NAMALWA (cell line): ENCODE measurements around the gene IGFL3.
"Not testable (repeated sequence)": the region's sequence is repeated elsewhere in the genome, so short reads cannot be mapped to it uniquely, and the experiment has no call there.

Source experiments
- DNase-seq: peaks from one replicate; pipeline ENCODE4 v3.0.0-alpha.2; 2015; ENCODE audit warnings: low spot score

Gene IGFL3

DNA sequence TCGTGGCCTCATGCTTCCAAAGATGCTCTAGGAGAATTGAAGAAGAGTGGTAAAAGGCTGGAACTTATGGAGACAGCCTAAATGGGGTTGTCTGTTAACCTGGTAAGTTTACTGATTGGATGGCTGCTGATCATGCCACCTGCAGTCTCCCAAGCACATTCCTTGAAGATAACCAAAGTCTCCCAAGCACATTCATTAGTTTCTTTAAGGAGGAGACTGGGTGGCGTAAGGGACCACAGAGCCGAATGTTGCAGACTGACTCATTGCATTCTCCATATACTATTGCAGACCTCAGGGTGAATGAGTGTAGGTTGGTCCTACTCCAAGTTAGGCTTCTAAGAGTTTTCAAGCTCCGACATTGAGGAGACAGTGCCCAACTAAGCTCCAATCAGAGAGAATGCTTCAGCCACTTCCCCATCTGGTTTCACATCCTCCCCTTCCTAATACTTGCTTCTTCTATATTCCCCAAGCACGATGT, at the start of gene IGFL3:
TSS of gene IGFL3 (minus strand) at position 51 of the 478 bp plus-strand sequence. CDS start at position 12, 39 bp downstream.
- no peak for DNase-seq

DNA sequence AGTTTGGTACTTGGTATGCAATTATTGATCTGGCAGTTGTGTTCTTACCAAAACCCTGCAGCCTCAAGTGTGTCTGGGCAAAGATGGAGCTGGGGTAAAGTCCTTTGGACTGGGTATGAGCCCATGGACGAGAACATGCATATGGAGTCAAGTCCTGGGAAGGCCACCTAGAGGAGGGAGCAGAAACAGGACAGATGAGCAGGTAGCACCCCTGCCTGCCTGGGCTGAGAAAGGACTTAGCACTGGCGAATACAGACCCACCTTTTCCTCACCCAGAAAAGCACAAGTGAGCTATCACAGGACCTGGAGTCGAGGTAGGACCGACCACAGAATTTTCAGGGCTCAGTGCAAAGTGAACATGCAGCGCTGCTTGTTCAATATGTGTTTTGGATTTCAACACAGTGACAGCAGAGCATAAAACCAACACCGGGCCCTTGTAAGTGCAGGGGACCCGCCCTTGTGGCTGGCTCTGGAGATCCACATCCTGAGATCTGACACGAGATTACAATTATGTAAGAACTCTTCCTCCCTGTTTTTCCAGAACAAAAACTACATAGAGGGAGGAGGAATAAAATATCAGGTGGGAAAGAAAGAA, 49.5 kb upstream of the IGFL3 start:
- DNase-seq, result no peak

DNA sequence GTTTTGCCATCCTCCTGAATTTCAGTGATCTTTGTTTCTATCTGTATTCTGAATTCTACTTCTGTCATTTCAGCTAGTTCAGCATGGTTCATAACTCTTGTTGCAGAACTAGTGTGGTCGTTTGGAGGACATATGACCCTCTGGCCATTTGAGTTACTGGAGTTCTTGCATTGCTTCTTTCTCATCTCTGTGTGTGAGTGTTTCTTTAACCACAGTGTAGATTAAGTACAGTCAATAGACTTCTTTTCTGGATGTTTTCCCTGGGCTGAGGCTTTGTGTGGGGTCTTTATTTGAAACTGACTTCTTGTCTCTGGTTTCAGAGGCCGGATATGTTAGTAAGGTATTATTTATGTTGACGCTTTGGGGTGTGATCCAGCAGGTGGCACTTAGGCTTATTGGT, 38.2 kb upstream of the IGFL3 start:
- no peak for DNase-seq

DNA sequence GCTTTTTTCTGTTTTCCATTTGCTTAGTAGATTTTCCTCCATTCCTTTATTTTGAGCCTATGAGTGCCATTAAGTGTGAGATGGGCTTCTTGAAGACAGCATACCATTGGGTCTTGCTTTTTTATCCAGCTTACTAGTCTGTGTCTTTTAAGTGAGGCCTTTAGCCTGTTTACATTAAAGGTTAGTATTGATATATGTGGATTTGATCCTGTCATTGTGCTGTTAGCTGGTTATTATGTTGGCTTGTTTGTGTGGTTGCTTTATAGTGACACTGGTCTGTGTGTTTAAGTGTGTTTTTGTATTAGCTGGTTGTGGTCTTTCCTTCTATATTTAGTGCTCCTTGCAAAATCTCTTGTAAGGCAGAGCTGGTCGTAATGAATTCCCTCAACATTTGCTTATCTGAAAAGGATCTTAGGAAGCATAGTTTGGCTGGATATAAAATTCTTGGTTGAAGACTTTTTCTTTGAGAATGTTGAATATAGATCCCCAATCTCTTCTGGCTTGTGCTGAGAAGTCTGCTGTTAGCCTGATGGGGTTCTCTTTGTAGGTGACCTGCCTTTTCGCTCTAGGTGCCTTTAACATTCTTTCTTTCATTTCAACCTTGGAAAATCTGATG, 37.3 kb upstream of the IGFL3 start:
- not testable (repeated sequence) for DNase-seq

DNA sequence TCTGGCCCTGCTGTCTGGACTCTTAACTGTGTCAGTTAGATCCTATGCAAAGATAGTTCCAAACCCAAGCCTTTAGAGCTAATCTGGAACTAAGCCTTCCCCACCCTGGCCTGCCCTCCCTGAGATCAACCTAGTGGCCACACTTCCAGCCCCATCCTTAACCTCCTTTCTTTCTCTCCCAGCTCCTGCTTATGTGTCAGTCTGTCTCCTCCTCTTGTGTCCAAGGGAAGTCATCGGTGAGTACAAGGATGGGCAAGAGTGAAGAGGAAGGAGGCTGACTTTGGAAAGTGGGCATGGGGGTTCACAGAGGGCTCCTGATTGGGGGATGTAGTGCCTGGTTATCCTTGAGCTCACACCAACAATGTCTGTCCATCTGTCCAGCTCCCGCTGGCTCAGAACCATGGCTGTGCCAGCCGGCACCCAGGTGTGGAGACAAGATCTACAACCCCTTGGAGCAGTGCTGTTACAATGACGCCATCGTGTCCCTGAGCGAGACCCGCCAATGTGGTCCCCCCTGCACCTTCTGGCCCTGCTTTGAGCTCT, 35.8 kb upstream of the IGFL3 start:
- DNase-seq, result no peak

DNA sequence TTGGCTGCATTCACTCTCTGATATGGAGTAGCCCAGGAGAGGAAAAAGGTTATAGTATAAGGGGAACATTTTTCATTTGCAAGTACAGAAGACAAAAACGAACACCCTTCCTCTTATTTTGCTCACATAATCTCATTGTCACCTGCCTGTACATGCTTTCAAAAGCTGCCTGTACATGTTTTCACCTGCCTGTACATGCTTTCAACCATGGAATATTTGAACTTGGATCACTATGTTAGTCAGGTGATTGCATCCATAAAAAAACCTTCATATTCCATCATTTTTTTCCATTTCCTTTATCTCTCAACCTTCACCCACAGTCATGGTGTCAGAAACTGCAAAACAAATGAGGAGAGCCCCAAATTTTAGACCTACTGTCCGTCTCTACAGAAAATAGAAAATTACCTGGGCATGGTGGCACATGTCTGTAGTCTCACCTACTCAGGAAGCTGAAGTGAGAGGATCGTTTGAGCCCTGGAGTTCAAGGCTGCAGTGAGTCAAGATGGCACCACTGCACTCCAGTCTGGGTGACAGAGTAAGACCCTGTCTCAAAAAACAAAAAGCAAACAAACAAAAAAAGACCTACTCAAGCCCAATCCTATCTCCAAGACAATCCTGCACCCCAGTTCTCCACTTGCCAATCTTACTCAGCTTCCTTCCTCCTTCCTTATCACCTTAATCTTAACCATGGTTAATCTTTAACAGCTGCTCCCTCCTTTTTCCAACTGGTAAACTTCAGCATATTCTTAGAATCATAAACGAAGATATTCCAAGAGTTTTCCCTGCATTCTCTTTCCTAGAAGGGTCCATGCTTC, 35.1 kb upstream of the IGFL3 start:
- no peak for DNase-seq

DNA sequence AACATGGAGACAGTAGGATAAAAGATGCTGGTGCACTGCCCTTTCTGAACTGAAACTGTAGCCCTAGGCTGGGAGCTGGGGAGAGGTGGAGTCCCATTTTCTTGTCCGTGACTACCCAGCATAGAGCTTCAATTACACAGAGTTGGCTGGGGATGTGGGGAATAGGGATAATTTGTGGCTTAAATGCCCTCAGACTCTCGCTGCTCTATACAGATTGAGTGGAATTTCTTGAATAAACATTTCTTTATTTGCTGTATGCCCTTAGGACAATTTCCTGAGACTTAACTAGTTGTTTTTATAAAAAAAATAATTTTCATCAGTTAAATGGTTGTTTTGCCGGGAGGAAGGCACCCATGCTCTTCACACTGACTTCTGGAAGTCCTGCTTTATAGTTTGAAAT, 30.7 kb upstream of the IGFL3 start:
- no peak for DNase-seq

DNA sequence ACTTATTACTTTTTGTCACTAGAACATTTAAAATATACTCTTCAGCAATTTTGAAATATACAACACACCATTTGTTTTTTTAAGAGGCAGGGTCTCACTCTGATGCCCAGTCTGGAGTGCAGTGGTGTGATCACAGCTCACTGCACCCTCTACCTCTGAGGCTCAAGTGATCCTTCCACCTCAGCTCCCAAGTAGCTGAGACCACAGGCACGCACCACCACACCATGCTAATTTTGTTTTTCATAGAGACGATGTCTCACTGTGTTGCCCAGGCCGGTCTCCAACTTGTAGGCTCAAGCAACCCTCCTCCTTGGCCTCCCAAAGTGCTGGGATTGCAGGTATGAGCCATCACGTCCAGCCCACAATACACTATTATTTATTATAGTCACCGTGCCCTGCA, 26.1 kb upstream of the IGFL3 start:
- no peak for DNase-seq

DNA sequence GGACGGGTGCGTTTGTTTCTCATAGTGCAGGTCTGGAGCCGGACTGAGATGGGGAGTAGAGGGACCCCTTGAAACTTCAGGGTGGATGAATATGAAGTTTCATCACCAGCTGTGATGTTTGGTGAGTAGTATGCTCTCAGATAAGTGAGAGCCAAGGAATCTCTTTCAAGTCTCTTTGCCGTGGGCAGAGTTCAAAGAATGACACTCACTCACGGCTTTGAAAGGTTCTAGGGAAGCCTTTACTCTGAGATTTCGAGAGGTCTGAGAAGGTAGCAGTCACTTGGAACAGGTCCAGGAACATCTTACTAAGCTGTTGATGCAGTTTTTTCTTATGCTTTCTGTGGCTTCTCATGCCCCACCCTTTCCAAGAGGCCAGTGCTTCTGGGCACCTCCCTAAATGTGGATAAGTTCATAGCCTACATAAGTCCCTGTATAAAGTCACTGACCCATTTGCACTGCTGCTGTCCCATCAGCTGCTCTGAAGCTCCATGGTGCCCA, 23.4 kb upstream of the IGFL3 start, which contains the start of gene IGFL2:
TSS of gene IGFL2 (plus strand) at position 448 of the 498 bp plus-strand sequence. CDS start at position 489, 41 bp downstream.
- no peak for DNase-seq

DNA sequence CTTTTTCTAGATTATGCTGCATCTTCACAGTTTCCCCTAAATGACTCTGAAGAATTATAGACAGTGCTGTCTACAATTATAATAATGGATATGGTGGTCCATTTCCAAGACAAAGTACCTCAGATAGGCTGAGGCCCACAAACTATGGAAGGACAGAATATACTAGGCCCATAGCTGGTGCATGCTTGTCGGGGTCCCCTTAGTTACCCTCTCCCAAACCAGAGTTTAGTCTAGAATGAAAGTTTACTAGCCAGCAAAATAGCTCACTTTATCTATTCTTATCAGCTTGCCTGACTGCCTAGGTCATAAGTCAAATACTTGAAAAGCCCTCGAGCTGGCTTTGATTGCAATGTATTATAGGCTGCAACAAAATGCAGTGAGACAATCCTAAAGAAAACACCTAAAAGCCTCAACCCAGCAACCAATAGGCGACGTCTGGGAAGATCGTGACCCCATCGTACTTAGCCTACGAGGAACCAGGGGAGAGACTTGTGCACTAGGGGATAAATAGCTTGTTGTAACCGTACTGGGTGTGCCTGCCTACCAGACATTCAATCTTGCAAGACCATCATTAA, 22.8 kb upstream of the IGFL3 start:
- DNase-seq, result no peak

DNA sequence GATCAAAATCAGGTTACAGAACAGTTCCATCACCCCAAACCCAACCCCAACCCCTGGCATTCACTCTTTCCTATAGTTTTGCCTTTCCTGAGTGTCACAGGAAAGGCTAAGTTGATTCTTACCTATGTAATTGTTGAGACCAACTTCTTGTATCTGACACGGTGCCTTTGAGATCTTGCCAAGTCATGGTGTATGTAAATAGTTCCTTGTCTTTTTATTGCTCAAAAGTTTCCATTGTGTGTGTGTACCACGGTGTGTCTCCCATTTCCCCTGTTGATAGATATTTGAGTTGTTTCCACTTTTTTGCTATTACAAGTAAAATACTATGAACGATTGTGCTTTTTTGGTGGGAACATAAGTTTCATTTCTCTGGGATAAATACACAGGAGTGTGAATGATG, 20.3 kb upstream of the IGFL3 start:
- DNase-seq, result no peak

DNA sequence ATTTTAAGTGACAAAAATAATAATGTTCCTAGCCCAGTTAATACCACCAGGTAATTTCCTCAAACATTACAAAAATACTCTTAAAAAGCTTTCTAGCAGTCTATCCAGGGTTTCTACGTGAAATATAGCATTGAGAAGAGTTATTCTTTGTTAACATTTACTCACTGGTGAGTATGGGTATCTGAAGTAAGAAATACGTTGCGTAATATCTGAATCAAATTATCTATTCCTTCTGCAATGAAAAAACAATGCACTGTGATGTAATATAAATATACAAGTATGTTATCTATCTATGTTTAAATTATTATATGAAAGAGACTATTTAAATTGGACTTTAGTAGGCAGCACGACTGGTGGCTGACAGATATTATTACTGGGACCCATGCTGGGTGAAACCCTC, 17.8 kb upstream of the IGFL3 start:
- no peak for DNase-seq

DNA sequence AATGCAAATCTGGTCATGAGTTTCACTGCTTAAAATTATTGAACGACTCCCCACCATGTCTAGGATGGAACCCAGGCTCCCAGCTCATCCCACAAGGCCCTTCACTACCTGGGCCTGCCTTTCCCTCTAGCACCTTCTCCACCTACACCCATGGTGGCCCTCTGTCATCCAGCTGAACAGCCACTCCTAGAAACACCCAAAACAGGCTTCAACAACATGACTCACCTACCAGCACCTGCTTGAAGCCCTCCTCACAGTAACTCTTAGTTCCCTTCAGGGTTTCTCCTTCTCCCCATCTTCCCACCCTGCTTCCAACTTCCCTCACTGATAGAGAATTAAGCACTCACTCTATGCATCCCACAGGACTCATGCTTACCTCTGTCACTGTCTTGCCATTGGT, 16.9 kb upstream of the IGFL3 start:
- DNase-seq, result no peak

DNA sequence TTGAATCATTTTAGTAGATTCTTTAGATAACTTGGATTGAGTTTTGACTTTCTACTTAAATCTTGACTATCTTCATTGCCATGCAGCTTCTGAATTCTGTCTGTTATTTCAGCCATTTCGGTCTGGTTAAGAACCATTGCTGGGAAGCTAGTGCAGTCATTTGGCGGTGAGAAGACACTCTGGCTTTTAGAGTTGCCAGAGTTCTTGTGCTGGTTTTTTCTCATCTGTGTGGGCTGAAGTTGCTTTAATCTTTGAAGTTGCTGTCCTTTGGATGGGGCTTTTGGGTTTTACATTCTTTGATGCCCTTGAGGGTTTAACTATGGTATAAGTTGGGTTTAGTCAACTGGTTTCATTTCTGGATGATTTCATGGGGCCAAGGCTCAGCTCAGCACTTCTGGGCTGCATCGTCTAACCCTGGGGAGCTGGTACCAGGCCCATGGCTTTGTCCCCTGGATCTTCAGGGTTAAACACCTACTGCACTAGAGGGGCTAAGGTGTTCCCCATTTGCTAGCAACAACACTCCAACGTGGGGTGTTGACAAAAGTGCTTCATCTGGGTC, 13.5 kb upstream of the IGFL3 start:
- no peak for DNase-seq

DNA sequence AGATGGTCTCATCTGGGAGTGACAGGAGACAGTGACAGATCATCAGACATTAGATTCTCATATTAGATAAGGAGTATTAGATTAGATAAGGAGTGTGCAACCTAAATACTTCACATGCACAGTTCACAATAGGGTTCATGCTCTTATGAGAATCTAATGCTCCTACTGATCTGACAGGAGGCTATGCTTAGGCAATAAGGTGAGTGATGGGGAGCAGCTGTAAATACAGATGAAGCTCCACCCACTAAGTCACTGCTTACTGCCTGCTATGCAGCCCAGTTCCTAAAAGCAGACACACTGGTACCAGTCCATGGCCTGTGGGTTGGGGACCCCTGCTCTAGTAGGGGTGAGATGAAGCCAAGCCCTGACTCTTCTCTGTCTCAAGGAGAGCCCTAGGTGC, 10.0 kb upstream of the IGFL3 start:
- no peak for DNase-seq

DNA sequence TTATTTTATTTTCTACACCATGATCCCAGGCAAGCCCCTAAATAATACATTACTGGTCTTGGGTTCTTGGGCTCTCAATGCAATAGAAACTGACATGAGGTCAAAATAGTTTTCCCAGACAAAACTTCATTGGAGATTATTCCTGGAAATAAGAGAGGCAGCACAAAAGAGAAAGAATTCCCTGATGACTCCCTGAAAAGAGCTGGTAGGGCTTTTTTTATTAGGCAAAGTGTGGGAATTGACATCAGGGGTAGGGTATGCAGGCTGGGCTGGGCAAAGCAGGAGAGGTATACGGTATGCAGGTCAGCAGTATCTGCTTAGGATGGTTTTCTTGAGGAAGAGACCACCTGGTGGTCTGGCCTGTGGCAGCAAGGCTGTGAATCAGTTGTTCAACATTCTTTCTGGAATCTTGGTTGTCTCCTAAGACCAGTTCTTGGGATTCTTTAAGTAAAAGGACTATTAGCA, 9.3 kb upstream of the IGFL3 start:
- DNase-seq, result no peak

DNA sequence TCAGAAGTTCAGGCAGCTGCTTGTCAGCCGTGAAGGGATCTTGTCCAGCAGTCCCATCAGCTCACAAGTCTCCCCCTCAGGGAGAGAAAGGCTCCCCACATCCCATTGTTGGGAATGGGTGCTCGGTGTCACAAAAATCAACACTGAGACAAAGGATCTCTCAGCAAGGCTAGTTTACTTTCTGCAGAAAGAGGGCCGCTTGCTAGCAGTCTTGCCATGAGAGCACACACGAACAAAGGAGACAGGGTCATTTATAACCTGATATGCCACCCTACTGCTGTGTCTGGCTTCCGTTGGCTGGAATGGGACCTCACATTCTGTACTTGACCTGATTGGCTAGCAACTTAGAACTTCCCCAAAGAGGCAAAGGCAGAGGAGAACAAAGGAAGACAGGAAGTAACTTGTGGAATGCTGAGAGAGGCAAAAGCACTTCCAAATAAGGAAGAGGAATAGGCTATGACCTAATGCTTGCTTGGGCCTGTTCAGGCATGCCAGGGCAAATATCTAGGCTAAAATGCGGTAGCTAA, 8.7 kb upstream of the IGFL3 start:
- no peak for DNase-seq

DNA sequence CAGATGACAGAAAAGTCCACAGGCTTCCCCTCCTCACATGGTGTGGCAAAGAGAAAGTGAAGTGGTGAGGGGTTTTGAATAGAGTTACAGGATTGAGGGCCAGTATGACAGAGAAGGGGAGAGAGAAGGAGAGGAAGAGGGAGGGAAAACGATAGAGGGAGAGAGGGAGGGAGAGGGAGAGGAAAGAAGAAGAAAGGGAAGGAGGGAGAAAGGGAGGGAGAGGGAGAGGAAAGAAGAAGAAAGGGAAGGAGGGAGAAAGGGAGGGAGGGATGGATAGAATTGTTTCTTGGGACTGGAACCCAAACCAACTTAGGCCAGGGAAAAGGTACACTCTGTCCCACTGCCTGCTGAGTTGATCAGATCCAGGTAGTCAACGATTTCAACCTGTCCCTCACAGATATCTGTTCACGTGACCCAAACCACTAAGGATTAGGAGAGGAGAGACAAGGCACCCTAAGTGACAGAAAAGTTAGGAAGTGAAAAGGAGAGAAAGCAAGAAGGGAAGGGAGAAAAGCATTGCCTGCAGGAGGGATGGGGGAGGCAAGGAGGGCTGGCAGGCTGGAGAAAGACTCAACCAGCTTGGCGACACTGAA, 8.1 kb upstream of the IGFL3 start:
- DNase-seq, result no peak

DNA sequence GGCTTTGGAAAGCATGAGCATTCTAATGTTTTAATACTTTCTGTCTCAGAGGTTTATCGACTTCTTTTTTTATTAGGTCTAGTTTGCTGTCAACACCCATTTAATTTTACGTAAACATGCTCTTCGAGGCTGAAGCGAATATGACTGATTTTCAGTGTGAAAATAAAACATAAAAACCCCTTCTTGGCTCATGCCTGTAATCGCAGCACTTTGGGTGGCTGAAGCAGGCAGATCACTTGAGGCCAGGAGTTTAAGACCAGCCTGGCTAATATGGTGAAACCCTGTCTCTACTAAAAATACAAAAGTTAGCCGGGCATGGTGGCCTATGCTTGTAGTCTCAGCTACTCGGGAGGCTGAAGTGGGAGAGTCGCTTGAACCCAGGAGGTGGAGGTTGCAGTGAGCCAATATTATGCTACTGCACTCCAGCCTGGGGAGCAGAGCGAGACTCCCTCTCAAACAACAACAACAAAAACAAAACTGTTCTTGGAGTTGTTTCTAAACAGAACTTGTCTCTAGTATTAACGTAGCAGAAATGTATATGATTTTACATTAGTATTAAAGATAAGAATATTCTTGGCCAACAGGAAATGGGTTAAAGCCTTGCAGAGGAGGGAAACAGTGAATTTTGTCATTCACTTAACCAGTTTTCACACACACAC, 7.1 kb upstream of the IGFL3 start:
- no peak for DNase-seq

DNA sequence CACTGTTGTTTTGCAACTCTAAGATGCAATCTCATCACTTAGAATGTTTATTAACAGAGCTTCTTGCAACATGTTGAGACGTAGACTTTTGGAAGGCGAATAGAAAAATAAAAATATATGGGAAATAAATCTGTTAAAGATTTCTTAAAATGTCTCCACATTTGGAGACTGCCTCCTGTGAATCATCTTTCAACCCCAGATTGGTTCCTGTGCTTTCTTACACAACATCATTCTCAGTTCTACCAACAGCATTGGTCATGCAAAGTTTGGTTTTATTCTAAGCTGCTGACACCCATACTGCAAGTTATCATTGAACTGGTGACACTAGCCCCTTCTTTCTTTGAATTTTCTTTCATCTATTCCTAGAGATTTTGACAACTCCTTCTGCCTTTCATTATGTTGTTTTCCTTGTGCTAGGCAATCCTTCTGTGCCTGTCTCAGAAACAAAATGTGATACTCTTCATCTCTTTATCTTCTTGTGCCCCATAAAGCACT, 1.6 kb upstream of the IGFL3 start:
- no peak for DNase-seq
